H1 (cell line): Measurements from ENCODE around the gene THADA. TPM values are rescaled to one million over a fixed set of nuclear protein-coding genes. Genes with fewer than 3 reads are reported as not detected.
A peak's percentile ranks its signal among the peaks of the same experiment; 100 is the strongest.

ENCODE experiments used
- CTCF ChIA-PET: fragments of 300-600 bp; sonication (Branson Sonifier 250); formaldehyde crosslinking; loops from one replicate; lab custom pipeline; 2021; ENCODE audit not compliant: partially characterized antibody; lab: Charles Lee
- POLR2A ChIA-PET: fragments of 300-600 bp; sonication (Branson Sonifier 250); formaldehyde crosslinking; loops from one replicate; lab custom pipeline; 2021; ENCODE audit warnings: inconsistent platforms; ENCODE audit not compliant: partially characterized antibody; lab: Charles Lee
- DNase-seq, 2 experiments: peaks; one replicate each; pipeline versions ENCODE4 v3.0.0 to v3.0.0-alpha.2; 2010 to 2022; ENCODE audit warnings: low spot score in 2 of 2, low read depth in 1 of 2, mixed read lengths in 1 of 2
- FAIRE-seq: peaks from 2 replicates; lab custom pipeline; 2011; peaks lifted over from hg19 to GRCh38; lab: Jason Lieb, UNC
- H2AFZ ChIP-seq: 2 replicates; pipeline ENCODE4 v1.8.1; 2012; ENCODE audit warnings: low read length, inconsistent platforms
- H2AK5ac ChIP-seq: 2 replicates; pipeline ENCODE4 v1.6.1; 2013; ENCODE audit warnings: low read depth, low read length
- H2BK120ac ChIP-seq: replicated peaks from 2 replicates; pipeline ENCODE3; 2013; ENCODE audit warnings: low read depth, low read length, inconsistent platforms
- H2BK12ac ChIP-seq: 2 replicates; pipeline ENCODE4 v1.6.1; 2013; ENCODE audit warnings: low read depth, low read length
- H2BK15ac ChIP-seq: 2 replicates; pipeline ENCODE4 v1.6.1; 2013; ENCODE audit warnings: low read length
- H2BK20ac ChIP-seq: 2 replicates; pipeline ENCODE4 v1.6.1; 2013; ENCODE audit warnings: low read length
- H2BK5ac ChIP-seq: 2 replicates; pipeline ENCODE4 v1.6.1; 2013; ENCODE audit warnings: low read depth, low read length
- H3K14ac ChIP-seq: 2 replicates; pipeline ENCODE4 v1.6.1; 2013; ENCODE audit warnings: inconsistent platforms; ENCODE audit not compliant: insufficient read length
- H3K18ac ChIP-seq: 2 replicates; pipeline ENCODE4 v1.6.1; 2013; ENCODE audit warnings: low read length; ENCODE audit errors: extremely low read depth
- H3K23ac ChIP-seq: 2 replicates; pipeline ENCODE4 v1.6.1; 2013; ENCODE audit warnings: inconsistent platforms; ENCODE audit not compliant: insufficient read length
- H3K23me2 ChIP-seq: 2 replicates; pipeline ENCODE4 v1.6.1; 2013; ENCODE audit warnings: low read depth, low read length
- H3K27ac ChIP-seq: 2 replicates; pipeline ENCODE4 v1.6.1; 2011; ENCODE audit warnings: low read depth, low read length, inconsistent platforms
- H3K27me3 ChIP-seq, 4 experiments: replicated peaks in 1 of 4; 1 replicate in 1 of 4; 2 replicates in 3 of 4; pipeline versions ENCODE4 v1.6.1 to v1.8.1; 2011 to 2013; ENCODE audit warnings: low read length in 3 of 4, mild to moderate bottlenecking in 3 of 4, inconsistent platforms in 2 of 4, mixed read lengths in 2 of 4, moderate library complexity in 1 of 4; ENCODE audit not compliant: control insufficient read depth in 3 of 4, insufficient read depth in 3 of 4; ENCODE audit errors: extremely low read depth in 1 of 4
- H3K36me3 ChIP-seq, 4 experiments: 2 replicates each; pipeline versions ENCODE4 v1.6.1 to v1.8.1; 2011 to 2013; ENCODE audit warnings: mild to moderate bottlenecking in 4 of 4, low read length in 3 of 4, moderate library complexity in 2 of 4, control low read depth in 1 of 4, inconsistent platforms in 1 of 4; ENCODE audit not compliant: insufficient read depth in 4 of 4, control insufficient read depth in 2 of 4
- H3K4ac ChIP-seq: replicated peaks from 2 replicates; pipeline ENCODE3; 2013; ENCODE audit warnings: low read length, low read depth, mixed read lengths, inconsistent platforms; ENCODE audit not compliant: insufficient read length
- H3K4me1 ChIP-seq, 4 experiments: replicated peaks in 1 of 4; 1 replicate in 1 of 4; 2 replicates in 3 of 4; pipeline versions ENCODE4 v1.6.1 to v1.8.1; 2011 to 2013; ENCODE audit warnings: low read length in 3 of 4, inconsistent platforms in 2 of 4, mixed read lengths in 1 of 4; ENCODE audit not compliant: insufficient read depth in 4 of 4, control insufficient read depth in 3 of 4
- H3K4me2 ChIP-seq, 2 experiments: 2 replicates each; pipeline versions ENCODE4 v1.6.1 to v1.8.1; 2011 to 2013; ENCODE audit warnings: low read depth in 2 of 2, low read length in 2 of 2, control low read depth in 1 of 2, inconsistent platforms in 1 of 2, mild to moderate bottlenecking in 1 of 2; ENCODE audit not compliant: insufficient read depth in 1 of 2
- H3K4me3 ChIP-seq, 4 experiments: fragments of 200-600, 300-600 bp in 1 of 4; sonication (generic), shearing (Covaris generic), sonication (Bioruptor Twin) in 1 of 4; 2 replicates each; pipeline versions ENCODE4 v1.5.1 to v1.8.1; 2011 to 2016; ENCODE audit warnings: low read length in 4 of 4, low read depth in 3 of 4, control low read depth in 2 of 4, inconsistent platforms in 2 of 4, mild to moderate bottlenecking in 2 of 4, mixed read lengths in 1 of 4, moderate library complexity in 1 of 4; ENCODE audit not compliant: insufficient read depth in 2 of 4; ENCODE audit errors: extremely low read depth in 1 of 4
- H3K56ac ChIP-seq: replicated peaks from 2 replicates; pipeline ENCODE3; 2013; ENCODE audit warnings: low read depth, mild to moderate bottlenecking, mixed read lengths, low read length, inconsistent platforms; ENCODE audit not compliant: insufficient read length
- H3K79me1 ChIP-seq: 2 replicates; pipeline ENCODE4 v1.6.1; 2013; ENCODE audit warnings: low read depth, low read length, control low read depth
- H3K79me2 ChIP-seq, 2 experiments: 2 replicates each; pipeline versions ENCODE4 v1.6.1 to v1.8.1; 2012 to 2013; ENCODE audit warnings: low read length in 2 of 2, mild to moderate bottlenecking in 2 of 2, inconsistent platforms in 1 of 2; ENCODE audit not compliant: insufficient read depth in 2 of 2, control insufficient read depth in 1 of 2
- H3K9ac ChIP-seq, 4 experiments: replicated peaks in 1 of 4; 1 replicate in 1 of 4; 2 replicates in 3 of 4; pipeline versions ENCODE4 v1.6.1 to v1.8.1; 2011 to 2013; ENCODE audit warnings: low read depth in 3 of 4, low read length in 3 of 4, control low read depth in 2 of 4, mild to moderate bottlenecking in 2 of 4, moderate library complexity in 2 of 4, inconsistent platforms in 1 of 4; ENCODE audit errors: extremely low read depth in 1 of 4
- H3K9me3 ChIP-seq, 2 experiments: 2 replicates each; pipeline versions ENCODE4 v1.6.1 to v1.8.1; 2012 to 2013; ENCODE audit warnings: mild to moderate bottlenecking in 2 of 2, moderate library complexity in 2 of 2, control low read depth in 1 of 2, inconsistent platforms in 1 of 2, low read depth in 1 of 2, low read length in 1 of 2, mixed read lengths in 1 of 2; ENCODE audit not compliant: insufficient read depth in 2 of 2
- H4K20me1 ChIP-seq, 2 experiments: replicated peaks in 1 of 2; 2 replicates each; pipeline versions ENCODE3 to v1.8.1; 2011 to 2013; ENCODE audit warnings: inconsistent platforms in 2 of 2, low read length in 2 of 2, mild to moderate bottlenecking in 1 of 2; ENCODE audit not compliant: insufficient read depth in 2 of 2, control insufficient read depth in 1 of 2
- H4K5ac ChIP-seq: 2 replicates; pipeline ENCODE4 v1.6.1; 2013; ENCODE audit warnings: low read length, low read depth, mixed read lengths, inconsistent platforms; ENCODE audit not compliant: insufficient read length
- H4K8ac ChIP-seq: 2 replicates; pipeline ENCODE4 v1.8.0; 2013; ENCODE audit warnings: mild to moderate bottlenecking, moderate library complexity, low read length, inconsistent platforms; ENCODE audit not compliant: insufficient read depth; ENCODE audit errors: extremely low read depth
- H4K91ac ChIP-seq: replicated peaks from 2 replicates; pipeline ENCODE3; 2013; ENCODE audit warnings: low read length, mixed read lengths, inconsistent platforms; ENCODE audit not compliant: insufficient read length
- BRCA1 ChIP-seq: IDR thresholded peaks from 2 replicates; pipeline ENCODE4 v1.6.1; 2012; ENCODE audit warnings: low read depth, low read length, improper control_type of control experiment
- CBX5 ChIP-seq: fragments of 300-800, 300-1000 bp; sonication (generic); IDR thresholded peaks from 2 replicates; pipeline ENCODE4 v1.7.1; 2016; ENCODE audit warnings: antibody characterized with exemption, low read length, low read depth
- CREB1 ChIP-seq: IDR thresholded peaks from 2 replicates; pipeline ENCODE4 v1.6.1; 2012; ENCODE audit warnings: inconsistent platforms
- CTBP2 ChIP-seq: IDR thresholded peaks from 2 replicates; pipeline ENCODE4 v1.7.0; 2011; ENCODE audit warnings: borderline replicate concordance, mild to moderate bottlenecking, moderate library complexity, mixed read lengths, low read length; ENCODE audit not compliant: insufficient read depth, insufficient read length
- FOSL1 ChIP-seq: IDR thresholded peaks from 2 replicates; pipeline ENCODE4 v1.6.1; 2011; ENCODE audit warnings: mild to moderate bottlenecking, low read depth, low read length, moderate library complexity; ENCODE audit not compliant: insufficient read depth
- HDAC2 ChIP-seq, 2 experiments: fragments of 300-600 bp in 1 of 2; sonication (generic) in 1 of 2; IDR thresholded peaks; 2 replicates each; pipeline ENCODE4 v1.6.1; 2011 to 2012; ENCODE audit warnings: low read depth in 2 of 2, low read length in 2 of 2, mild to moderate bottlenecking in 2 of 2, moderate library complexity in 2 of 2, borderline replicate concordance in 1 of 2, inconsistent platforms in 1 of 2
- PHF8 ChIP-seq: fragments of 200-600 bp; sonication (generic); conservative IDR thresholded peaks from 2 replicates; pipeline ENCODE4 v1.7.1; 2012; ENCODE audit warnings: low read depth, mild to moderate bottlenecking, inconsistent platforms, low read length, moderate library complexity
- RXRA ChIP-seq: IDR thresholded peaks from 2 replicates; pipeline ENCODE4 v1.6.1; 2011; ENCODE audit warnings: low read depth, mild to moderate bottlenecking, low read length, moderate library complexity; ENCODE audit not compliant: insufficient read depth
- SIX5 ChIP-seq: IDR thresholded peaks from 2 replicates; pipeline ENCODE4 v1.6.1; 2011; ENCODE audit warnings: mild to moderate bottlenecking, low read depth, low read length
- WGBS, 2 experiments: shearing (Covaris generic) in 1 of 2; methylation state at CpG; one replicate each; pipeline versions ENCODE4 v1.1.6 to v1.1.7; 2013 to 2015; ENCODE audit warnings: low lambda C conversion rate in 2 of 2, mixed read lengths in 2 of 2, inconsistent platforms in 1 of 2, low coverage in 1 of 2, missing lambda C conversion rate in 1 of 2; ENCODE audit not compliant: insufficient replicate concordance in 2 of 2, insufficient coverage in 1 of 2, insufficient read length in 1 of 2; ENCODE audit errors: extremely low coverage in 1 of 2, missing lambda C conversion rate in 1 of 2; 5-methylcytosine and 5-hydroxymethylcytosine counted together
- polyA plus RNA-seq, 7 experiments: library from polyadenylated mRNA; depleted of rRNA in 3 of 7; stranded (reverse) in 5 of 7; unstranded in 2 of 7; fragments of >200 nt in 5 of 7; fragments of 200-250 nt in 2 of 7; gene quantifications; 1 replicate in 5 of 7; 2 replicates in 1 of 7; 4 replicates in 1 of 7; pipeline versions ENCODE4 v1.2.1 to v1.2.3, GENCODE V29; 2011 to 2013; ENCODE audit warnings: missing spikeins in 2 of 7, mixed read lengths in 2 of 7
- total RNA-seq: library from RNA; stranded (reverse); fragmentation: NEBNext Ultra II Directional; extraction: Animal tissue kit (Norgen Biotek cat#: 25700); gene quantifications from 2 replicates; pipeline ENCODE4 v1.2.1, GENCODE V29; 2021
- TF ChIP-seq, protein P1 (sequence below): IDR thresholded peaks from 2 replicates; pipeline ENCODE4 v1.6.1; 2011; ENCODE audit warnings: low read depth, mild to moderate bottlenecking, low read length; ENCODE audit not compliant: insufficient read depth

The THADA gene
- total and polyA plus RNA-seq, 2 of the 8 experiments (the other 6 are each of a cell fraction or from before 2014, with no cell fraction given) = 22.4 to 26.8 TPM

DNA sequence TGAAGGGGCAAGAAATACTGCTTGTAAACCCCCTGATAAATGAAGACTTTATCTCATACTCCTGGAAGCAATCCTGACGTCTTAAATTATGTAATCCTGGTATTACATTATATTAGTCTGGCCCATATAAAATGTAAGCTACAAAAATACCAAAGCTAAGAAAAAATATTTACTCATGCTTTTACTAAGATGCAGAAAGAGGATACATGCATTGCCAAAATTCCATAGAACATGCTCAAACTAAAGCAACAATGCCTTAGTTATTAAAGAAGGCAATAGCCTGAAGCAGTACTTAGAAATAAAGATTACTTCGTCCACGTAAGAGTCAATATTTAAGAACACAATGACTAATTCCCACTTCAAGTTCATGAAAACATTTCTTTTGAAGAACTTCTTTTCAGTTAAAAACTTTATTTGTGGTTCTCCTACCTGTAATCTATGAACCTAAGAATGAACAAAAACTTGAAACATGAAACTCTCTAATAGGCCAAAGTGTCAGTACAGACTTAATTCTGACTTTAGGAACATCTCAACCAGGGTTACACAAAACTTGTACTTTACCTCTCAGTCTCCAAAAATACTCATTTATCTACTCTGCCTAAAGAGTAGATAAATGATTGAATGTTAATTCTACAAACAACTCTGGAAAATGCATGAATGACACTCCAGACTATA is 117.3 kb downstream of the THADA start:
- Histone ChIP-seq H4K20me1 (no peaks in the 10 kb centered on the region), H3K9me3 (no peaks in the 10 kb centered on the region), H2AFZ (no peak overlapping the region), H3K79me1 (no peaks in the 10 kb centered on the region), H3K4me3 (no peak overlapping the region), H2BK12ac (no peak overlapping the region), H3K79me2 (no peaks in the 10 kb centered on the region), H3K4ac (no peak overlapping the region), H3K9ac (peak overlapping the region in 1 of 4 experiments; percentile 49; a peak in 1 of 7 replicates), H2BK5ac (no peak overlapping the region), H2BK20ac (no peak overlapping the region), H4K5ac (no peak overlapping the region), H3K23ac (no peak overlapping the region), H2BK15ac (no peak overlapping the region), H4K8ac (no peak overlapping the region), H3K36me3 (no peaks in the 10 kb centered on the region), H3K27ac (no peak overlapping the region), H4K91ac (no peak overlapping the region), H3K23me2 (no peaks in the 10 kb centered on the region), H3K27me3 (peaks cover 0 to 1% (median 0%) of the 10 kb centered on the region in 4 experiments; a peak in 1 of 7 replicates), H3K4me1 (no peaks in the 10 kb centered on the region), H3K4me2 (no peak overlapping the region), H2AK5ac (no peak overlapping the region), H3K14ac (no peak overlapping the region), H3K56ac (no peak overlapping the region), H2BK120ac (no peak overlapping the region), H3K18ac (no peak overlapping the region)
- ChIA-PET CTCF (interaction anchor here (0.8 to 1.4 kb wide), 3 partner anchors 24 to 252 kb away, joined by 3 to 4 read pairs (median 3); partner anchors contain the start of gene ZFP36L2), POLR2A (interaction anchor here (1.0 kb wide), 1 partner anchor 252 kb away, joined by 3 read pairs; the partner anchor contains the start of gene ZFP36L2)
- 87% methylated on average over 3 of the region's 3 CpGs; no CpG with 5 or more reads in 1 of the 2 experiments for WGBS, 2 experiments
- TF ChIP-seq CBX5 (no peak), SIX5 (no peak), CREB1 (no peak), FOSL1 (no peak), BRCA1 (no peak), RXRA (no peak), HDAC2 (IDR thresholded peaks at IDR 0.05; ENCODE audit: borderline replicate concordance in 1 of 2, low read depth in 2 of 2, low read length in 2 of 2) (no peak), PHF8 (no peak), CTBP2 (no peak)
- TF ChIP-seq, protein P1, sequence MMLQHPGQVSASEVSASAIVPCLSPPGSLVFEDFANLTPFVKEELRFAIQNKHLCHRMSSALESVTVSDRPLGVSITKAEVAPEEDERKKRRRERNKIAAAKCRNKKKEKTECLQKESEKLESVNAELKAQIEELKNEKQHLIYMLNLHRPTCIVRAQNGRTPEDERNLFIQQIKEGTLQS = no peak
- DNase-seq (no peak), FAIRE-seq (no peak)
